DND-41 (cell line): ENCODE measurements around the gene TRIM13.
A peak's percentile ranks its signal among the peaks of the same experiment; 100 is the strongest.
"Not testable (repeated sequence)": the region's sequence is repeated elsewhere in the genome, so short reads cannot be mapped to it uniquely, and the experiment has no call there.

Experiments
- ATAC-seq: fragments of 200-7000 bp; cut with Tn5 transposase; 3 replicates; pipeline ENCODE4 v1.9.1; 2021; ENCODE audit warnings: low read depth; ENCODE audit not compliant: insufficient read depth
- DNase-seq: peaks from one replicate; pipeline ENCODE4 v3.0.0-alpha.2; 2020
- H2AFZ ChIP-seq: 2 replicates; pipeline ENCODE4 v1.6.0; 2012; ENCODE audit warnings: low read depth, low read length
- H3K27ac ChIP-seq: 2 replicates; pipeline ENCODE4 v1.5.1; 2012; ENCODE audit warnings: low read length, inconsistent platforms
- H3K27me3 ChIP-seq: fragments of 200-600 bp; sonication (generic); 2 replicates; pipeline ENCODE4 v1.6.0; 2012; ENCODE audit warnings: low read length, mild to moderate bottlenecking, inconsistent platforms; ENCODE audit not compliant: insufficient read depth, poor library complexity
- H3K36me3 ChIP-seq: 2 replicates; pipeline ENCODE4 v1.5.1; 2012; ENCODE audit warnings: low read length, inconsistent platforms; ENCODE audit not compliant: insufficient read depth
- H3K4me1 ChIP-seq: 2 replicates; pipeline ENCODE4 v1.5.1; 2012; ENCODE audit warnings: mild to moderate bottlenecking, low read length; ENCODE audit not compliant: insufficient read depth
- H3K4me2 ChIP-seq: 2 replicates; pipeline ENCODE4 v1.6.0; 2012; ENCODE audit warnings: mild to moderate bottlenecking, moderate library complexity, low read length, inconsistent platforms; ENCODE audit not compliant: insufficient read depth
- H3K4me3 ChIP-seq, 2 experiments: fragments of 200-600 bp in 1 of 2; shearing (Covaris generic) in 1 of 2; 2 replicates each; pipeline ENCODE4 v1.5.1; 2012 to 2016; ENCODE audit warnings: inconsistent platforms in 2 of 2, low read length in 2 of 2, mild to moderate bottlenecking in 2 of 2, low read depth in 1 of 2, moderate library complexity in 1 of 2
- H3K79me2 ChIP-seq: 2 replicates; pipeline ENCODE4 v1.6.0; 2012; ENCODE audit warnings: low read length, inconsistent platforms; ENCODE audit not compliant: insufficient read depth
- H3K9ac ChIP-seq: 2 replicates; pipeline ENCODE4 v1.6.0; 2012; ENCODE audit warnings: low read depth, mild to moderate bottlenecking, inconsistent platforms, low read length, moderate library complexity
- H3K9me3 ChIP-seq: 2 replicates; pipeline ENCODE4 v1.5.1; 2012; ENCODE audit warnings: low read length, moderate library complexity, mild to moderate bottlenecking, inconsistent platforms; ENCODE audit not compliant: insufficient read depth, severe bottlenecking
- H4K20me1 ChIP-seq: 2 replicates; pipeline ENCODE4 v1.6.0; 2012; ENCODE audit warnings: low read length; ENCODE audit not compliant: insufficient read depth
- CTCF ChIP-seq: IDR thresholded peaks from 2 replicates; pipeline ENCODE4 v1.5.1; 2012; ENCODE audit warnings: borderline replicate concordance, low read length, moderate library complexity, mild to moderate bottlenecking; ENCODE audit not compliant: poor library complexity, severe bottlenecking; ENCODE audit errors: extremely low read depth
- EZH2 ChIP-seq: IDR thresholded peaks from 3 replicates; pipeline ENCODE4 v1.6.1; 2012; ENCODE audit warnings: borderline replicate concordance, low read depth, mild to moderate bottlenecking, moderate library complexity, low read length, inconsistent platforms; ENCODE audit not compliant: severe bottlenecking

The TRIM13 gene

GRCh38 chr13:49996951-49997895 lies at the start of gene TRIM13:
Gene TRIM13 (plus strand): TSS chr13:49997042. CDS start chr13:50011941, 14,899 bp downstream.
- no peak for TF ChIP-seq EZH2
- peak; percentile 94 for TF ChIP-seq CTCF
- DNase-seq: peak; percentile 88
- Histone ChIP-seq H4K20me1 (peaks cover 15% of the 10 kb centered on the region; the same call in 1 of the 2 replicates), H3K79me2 (peaks cover 48% of the 10 kb centered on the region), H3K27ac (peak within 1 kb of the TSS; percentile 96), H3K9me3 (no peaks in the 10 kb centered on the region), H3K36me3 (peaks cover 41% of the 10 kb centered on the region), H3K4me3 (peak within 1 kb of the TSS; percentile 91 to 94), H3K27me3 (no peaks in the 10 kb centered on the region), H3K4me1 (peaks cover 51% of the 10 kb centered on the region), H2AFZ (peak within 1 kb of the TSS; percentile 91), H3K9ac (peak within 1 kb of the TSS; percentile 99), H3K4me2 (peak within 1 kb of the TSS; percentile 84)
- ATAC-seq: peak; percentile 80

- H3K9me3 ChIP-seq, H3K27me3 ChIP-seq, ATAC-seq, H3K27ac ChIP-seq, H3K79me2 ChIP-seq, H3K4me2 ChIP-seq, H2AFZ ChIP-seq, H3K9ac ChIP-seq, H3K4me3 ChIP-seq, DNase-seq, H3K4me1 ChIP-seq, H4K20me1 ChIP-seq, H3K36me3 ChIP-seq: not testable (repeated sequence)
Measured at GRCh38 chr13:49948777-49949270, 48.0 kb upstream of the TRIM13 start.

- H3K9me3 ChIP-seq: no peaks in the 10 kb centered on the region
- no peak for ATAC-seq
- H3K4me1 ChIP-seq: no peaks in the 10 kb centered on the region
- H2AFZ ChIP-seq: no peak overlapping the region
- H3K9ac ChIP-seq: no peak overlapping the region
- H3K79me2 ChIP-seq: no peaks in the 10 kb centered on the region
- no peak overlapping the region for H3K27ac ChIP-seq
- no peak for DNase-seq
- no peak overlapping the region for H3K4me3 ChIP-seq
- H3K36me3 ChIP-seq: no peaks in the 10 kb centered on the region
- H3K4me2 ChIP-seq: no peak overlapping the region
- no peaks in the 10 kb centered on the region for H4K20me1 ChIP-seq
- H3K27me3 ChIP-seq: no peaks in the 10 kb centered on the region
- TF ChIP-seq CTCF (no peak), EZH2 (no peak)
Measured at GRCh38 chr13:49951754-49952535, 44.9 kb upstream of the TRIM13 start.

GRCh38 chr13:49953560-49953959 lies 43.3 kb upstream of the TRIM13 start:
- H3K27me3 ChIP-seq: no peaks in the 10 kb centered on the region
- no peak overlapping the region for H3K27ac ChIP-seq
- no peaks in the 10 kb centered on the region for H3K9me3 ChIP-seq
- no peak for ATAC-seq
- no peaks in the 10 kb centered on the region for H4K20me1 ChIP-seq
- no peak overlapping the region for H3K4me3 ChIP-seq
- H3K4me1 ChIP-seq: no peaks in the 10 kb centered on the region
- H3K9ac ChIP-seq: no peak overlapping the region
- no peak overlapping the region for H2AFZ ChIP-seq
- H3K79me2 ChIP-seq: no peaks in the 10 kb centered on the region
- no peaks in the 10 kb centered on the region for H3K36me3 ChIP-seq
- H3K4me2 ChIP-seq: no peak overlapping the region
- TF ChIP-seq EZH2: no peak
- no peak for TF ChIP-seq CTCF
- DNase-seq: no peak
